SK-N-SH treated with all-trans-retinoic acid at 6 μM for 48 hours (cell line): Measurements from ENCODE around the gene JAKMIP1.

Source experiments
- ARNTL ChIP-seq: fragments of 450-650 bp; formaldehyde crosslinking; IDR thresholded peaks from 2 replicates; pipeline ENCODE4 v1.5.0; 2020; ENCODE audit warnings: low read depth, mild to moderate bottlenecking, moderate library complexity, borderline replicate concordance
- CSDC2 ChIP-seq: fragments of 250-450 bp; sonication (Bioruptor Pico); IDR thresholded peaks from 2 replicates; pipeline ENCODE4 v1.5.0; 2020; ENCODE audit warnings: mild to moderate bottlenecking, moderate library complexity
- ESRRG ChIP-seq: fragments of 250-450 bp; sonication (Bioruptor Pico); IDR thresholded peaks from 2 replicates; pipeline ENCODE4 v1.6.1; 2021; ENCODE audit warnings: mild to moderate bottlenecking
- PPARA ChIP-seq: fragments of 250-450 bp; sonication (Bioruptor Pico); IDR thresholded peaks from 2 replicates; pipeline ENCODE4 v1.5.0; 2020; ENCODE audit warnings: mild to moderate bottlenecking, borderline replicate concordance
- RARB ChIP-seq: fragments of 250-450 bp; sonication (Bioruptor Pico); IDR thresholded peaks from 2 replicates; pipeline ENCODE4 v1.8.0; 2021; ENCODE audit warnings: mild to moderate bottlenecking, moderate library complexity

DNA sequence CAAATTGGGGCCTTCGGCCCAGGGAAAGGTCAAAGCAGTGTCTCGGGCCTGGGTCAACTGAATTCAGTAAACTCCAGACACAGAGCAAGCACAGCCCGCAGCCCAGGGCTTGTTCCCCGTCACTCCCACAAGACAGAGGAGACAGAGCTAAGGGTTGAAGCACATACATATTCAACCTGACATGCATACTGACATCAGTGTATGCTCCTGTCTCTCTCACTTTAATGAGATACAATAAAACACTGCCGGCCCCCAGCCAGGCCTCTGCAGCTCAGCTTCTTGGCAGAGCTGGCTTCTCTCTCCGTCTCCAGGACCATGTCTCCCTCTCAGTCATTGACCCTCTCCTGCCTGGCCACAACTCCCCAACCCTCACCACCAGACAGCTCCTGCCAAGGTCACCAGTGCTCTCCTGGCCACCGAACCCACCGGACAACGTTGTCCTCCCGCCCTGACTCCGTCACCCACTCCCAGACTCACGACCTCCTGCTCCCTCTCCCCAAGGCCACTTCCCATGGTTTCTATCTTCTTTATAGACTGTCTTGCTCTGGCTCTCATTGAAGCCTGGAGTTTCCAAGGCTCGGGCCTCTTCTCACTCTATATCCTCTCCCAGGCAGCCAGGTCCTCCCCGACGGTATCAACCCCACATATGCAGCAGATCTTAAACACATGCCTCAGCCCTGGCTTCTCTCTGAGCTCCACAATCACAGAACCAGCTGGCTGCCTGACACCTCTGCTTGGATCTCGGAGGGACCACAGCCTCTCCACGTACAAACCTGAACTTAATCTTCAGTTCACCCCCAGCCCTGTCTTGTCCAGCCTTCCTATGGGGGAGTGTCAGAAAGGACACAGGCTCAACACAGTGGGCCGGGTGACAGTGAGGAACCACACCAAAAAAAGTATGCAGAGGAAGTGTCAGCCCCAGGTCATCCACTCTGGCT, 114.4 kb downstream of the JAKMIP1 start:
- TF ChIP-seq RARB (CRISPR knock-in tag), result no peak
- no peak for TF ChIP-seq ARNTL (CRISPR knock-in tag)
- no peak for TF ChIP-seq ESRRG (CRISPR knock-in tag)
- TF ChIP-seq CSDC2 (CRISPR knock-in tag), result no peak
- no peak for TF ChIP-seq PPARA
